Activated CD4-positive, alpha-beta T cell treated with anti-CD3 and anti-CD28 coated beads, Interleukin-2, amount 50 U/mL, for 4 hours (primary cell): ENCODE results near the gene PPP4R4.
"Not testable (repeated sequence)": the region's sequence is repeated elsewhere in the genome, so short reads cannot be mapped to it uniquely, and the experiment has no call there.

ENCODE experiments used
- DNase-seq, 2 experiments: peaks; one replicate each; pipeline ENCODE4 v3.0.0-alpha.2; 2020

Gene PPP4R4

DNA sequence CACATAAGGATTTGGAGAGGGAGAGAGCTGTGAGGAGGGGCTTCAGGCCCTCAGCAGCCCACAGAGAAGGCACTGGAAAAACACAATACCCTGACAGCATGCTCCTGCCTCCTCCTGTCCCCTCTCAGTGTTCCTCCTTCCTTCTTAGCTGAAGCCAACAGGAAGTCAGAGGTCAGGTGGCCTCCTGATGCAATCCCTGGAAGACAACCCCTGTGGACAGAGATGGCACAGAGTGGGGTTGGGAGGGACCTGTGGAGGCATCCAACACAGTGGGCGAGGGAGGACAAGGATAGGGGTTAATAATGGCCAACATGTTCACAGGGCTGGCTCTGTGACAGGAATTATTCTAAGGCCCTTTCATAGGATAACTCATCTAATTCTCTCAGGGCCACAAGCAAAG is 29.4 kb upstream of the PPP4R4 start:
- no peak for DNase-seq

- no peak for DNase-seq
Measured at GRCh38 chr14:94145902-94146527, 28.1 kb upstream of the PPP4R4 start.

- no peak for DNase-seq
Measured at GRCh38 chr14:94152676-94153075, 21.4 kb upstream of the PPP4R4 start.

DNA sequence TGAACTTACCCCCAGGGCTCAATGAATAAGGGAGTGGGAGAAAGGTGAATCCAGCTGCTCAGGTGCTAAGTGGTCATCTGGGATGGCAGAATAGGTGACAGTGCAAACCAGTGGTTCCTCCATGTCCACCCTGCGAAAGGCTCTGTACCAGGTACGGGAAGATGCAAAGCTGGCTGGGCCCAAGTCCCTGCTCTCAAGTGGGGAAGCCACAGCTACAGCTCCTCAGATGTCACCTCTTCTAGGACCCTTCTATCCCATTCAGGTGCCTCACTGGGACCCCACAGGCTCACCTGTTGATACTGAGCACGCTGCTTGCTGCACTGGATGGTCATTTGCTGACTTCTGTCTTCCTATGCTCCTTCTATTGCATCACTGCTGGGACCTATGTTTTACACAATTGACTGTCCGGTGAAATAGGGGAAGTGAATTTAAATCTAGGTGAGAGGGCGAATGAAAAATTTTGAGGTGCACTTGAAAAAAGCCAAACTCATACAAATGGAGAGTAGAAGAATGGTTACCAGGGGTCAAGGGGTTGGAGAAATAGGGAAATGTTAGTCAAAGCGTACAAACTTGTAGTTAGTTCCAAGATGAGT is 20.3 kb upstream of the PPP4R4 start:
- DNase-seq = no peak

DNA sequence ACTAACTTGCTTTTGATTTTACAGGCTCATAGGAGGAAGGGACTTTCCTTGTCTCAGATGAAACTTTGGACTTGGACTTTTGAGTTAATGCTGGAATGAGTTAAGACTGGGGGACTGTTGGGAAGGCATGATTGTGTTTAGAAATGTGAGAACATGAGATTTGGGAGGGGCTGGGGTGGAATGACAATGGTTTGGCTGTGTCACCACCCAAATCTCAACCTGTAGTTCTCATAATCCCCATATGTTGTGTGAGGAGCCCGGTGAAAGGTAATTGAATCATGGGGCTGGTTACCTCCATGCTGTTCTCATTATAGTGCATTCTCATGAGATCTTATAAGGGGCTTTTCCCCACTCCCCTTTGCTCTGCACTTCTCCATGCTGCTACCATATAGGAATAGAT is 18.0 kb upstream of the PPP4R4 start:
- not testable (repeated sequence) for DNase-seq

DNA sequence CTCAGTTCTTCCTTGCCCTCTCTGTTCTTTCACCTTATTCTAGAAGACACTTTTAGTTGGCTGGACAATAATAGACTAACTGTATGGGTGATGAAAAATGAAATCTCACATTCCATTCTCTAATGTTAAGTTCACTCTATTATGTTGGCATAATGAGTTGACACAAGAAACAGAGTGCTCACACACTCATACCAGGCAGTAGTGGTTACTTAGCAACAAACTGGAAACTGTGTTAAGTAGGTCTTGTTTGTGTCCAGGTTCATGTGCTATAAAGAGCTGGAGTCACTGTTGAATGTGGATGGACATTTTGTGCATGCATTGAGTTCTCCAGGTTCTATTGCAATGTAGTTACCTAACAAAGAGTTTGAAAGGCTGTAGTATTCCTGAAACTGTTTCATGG is 16.9 kb upstream of the PPP4R4 start:
- DNase-seq = no peak

GRCh38 chr14:94158239-94158883 is 15.8 kb upstream of the PPP4R4 start:
- DNase-seq = no peak

GRCh38 chr14:94161058-94161457 is 13.1 kb upstream of the PPP4R4 start:
- DNase-seq = no peak

DNA sequence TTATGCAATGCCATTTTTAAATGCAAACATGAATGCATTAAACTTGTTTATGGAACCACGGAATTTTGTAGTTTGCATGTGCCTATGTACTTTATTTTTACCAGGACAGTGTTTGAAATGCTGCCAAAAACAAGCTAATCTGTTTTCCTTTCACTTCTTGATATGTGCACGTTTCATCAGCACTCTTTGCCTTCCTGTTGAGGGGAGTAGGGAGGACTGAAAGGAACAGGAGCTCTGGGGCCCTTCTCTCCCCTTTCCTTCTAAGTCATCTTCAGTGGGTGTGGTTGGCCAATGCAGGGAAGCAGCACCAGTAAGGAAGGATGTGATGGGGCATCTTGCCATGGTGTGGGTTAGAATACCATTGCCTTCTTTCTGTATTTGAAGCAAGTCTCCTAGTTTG is 12.1 kb upstream of the PPP4R4 start:
- DNase-seq = no peak

DNA sequence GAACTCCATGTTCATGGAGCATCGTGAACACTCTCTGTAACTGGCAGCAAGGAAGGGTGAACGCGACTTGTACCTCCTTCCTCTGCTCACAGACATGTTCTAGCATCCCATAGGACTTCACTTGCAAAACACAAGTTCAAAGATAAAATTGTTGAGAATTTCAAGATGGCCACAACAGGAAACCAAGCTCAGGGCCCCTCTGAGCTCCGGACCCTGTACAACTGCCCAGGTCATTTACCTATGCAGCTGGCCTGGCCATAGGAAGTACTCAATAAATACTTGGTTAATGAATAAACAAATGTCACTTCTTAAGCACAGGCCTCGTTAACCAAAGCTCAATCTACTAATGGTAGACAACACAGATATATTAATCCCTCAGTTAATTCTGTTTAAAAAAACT is 11.7 kb upstream of the PPP4R4 start:
- no peak for DNase-seq

DNA sequence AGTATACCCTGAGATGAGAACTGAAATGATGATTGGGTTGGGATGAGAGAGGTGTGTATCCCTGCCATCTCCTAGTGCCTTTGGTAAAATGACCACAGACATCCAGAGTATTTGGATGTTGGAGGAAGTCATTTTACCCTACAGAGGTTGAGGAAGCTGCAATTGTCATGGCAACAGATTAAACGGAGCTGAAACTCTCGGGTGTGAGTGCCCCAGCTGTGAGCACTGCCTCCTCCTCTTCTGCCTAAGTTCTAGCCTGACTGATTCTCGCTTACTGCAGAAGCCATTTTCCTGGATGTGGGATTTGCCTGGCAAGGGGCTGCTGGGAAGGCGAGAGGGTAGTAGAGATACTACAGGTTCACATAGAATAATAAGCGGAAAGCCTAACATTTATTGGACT is 10.3 kb upstream of the PPP4R4 start:
- no peak for DNase-seq

GRCh38 chr14:94164685-94165431 is 9.3 kb upstream of the PPP4R4 start:
- no peak for DNase-seq

- no peak for DNase-seq
Measured at GRCh38 chr14:94165744-94166143, 8.4 kb upstream of the PPP4R4 start.

- no peak for DNase-seq
Measured at GRCh38 chr14:94170136-94170535, 4.0 kb upstream of the PPP4R4 start.

- no peak for DNase-seq
Measured at GRCh38 chr14:94171208-94171607, 2.9 kb upstream of the PPP4R4 start.

- no peak for DNase-seq
Measured at GRCh38 chr14:94172545-94172944, 1.6 kb upstream of the PPP4R4 start.

DNA sequence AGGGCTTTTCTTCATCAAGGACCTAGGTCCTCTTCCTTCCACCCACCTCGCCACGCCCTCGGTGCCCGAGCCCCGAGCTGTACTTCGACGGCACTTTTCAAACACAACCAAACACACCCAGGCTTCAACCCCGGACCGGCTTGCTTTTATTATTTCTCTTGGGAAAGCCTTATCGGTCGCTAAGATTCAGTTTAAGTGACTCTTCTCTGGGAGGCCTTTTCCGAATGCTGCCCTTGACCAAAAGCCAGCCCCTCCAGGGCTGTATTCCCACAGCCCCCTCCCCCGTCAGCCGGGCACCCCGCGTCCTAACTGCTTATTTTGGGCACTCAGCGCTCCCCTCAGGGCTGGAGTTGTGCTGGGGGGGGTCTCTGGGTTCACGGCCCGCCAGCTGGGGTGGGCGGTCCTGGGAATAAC is 644 bp upstream of the PPP4R4 start:
- no peak for DNase-seq

DNA sequence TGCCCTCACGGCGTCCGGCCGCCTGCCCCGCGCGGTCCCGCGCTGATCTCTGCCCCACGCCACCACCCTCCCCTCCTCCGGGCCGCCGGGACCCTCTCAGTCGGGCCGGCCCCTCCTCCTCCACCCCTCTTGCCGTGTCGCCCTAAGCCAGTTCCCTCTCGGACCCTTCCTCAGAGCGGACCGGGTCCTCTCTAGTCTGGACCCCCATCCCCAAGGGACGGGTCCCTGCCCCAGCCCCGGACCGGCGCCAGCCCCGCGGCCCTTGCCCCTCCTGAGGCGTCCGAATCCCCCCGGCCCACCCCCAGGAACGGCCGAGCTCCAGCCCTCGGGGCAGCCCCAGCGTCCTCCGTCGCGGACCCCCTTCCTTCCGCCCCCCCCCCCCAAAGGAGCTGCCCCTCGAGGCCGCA is 485 bp downstream of the PPP4R4 start:
- DNase-seq = no peak

GRCh38 chr14:94175011-94175745 is 1.1 kb downstream of the PPP4R4 start:
- DNase-seq = no peak

DNA sequence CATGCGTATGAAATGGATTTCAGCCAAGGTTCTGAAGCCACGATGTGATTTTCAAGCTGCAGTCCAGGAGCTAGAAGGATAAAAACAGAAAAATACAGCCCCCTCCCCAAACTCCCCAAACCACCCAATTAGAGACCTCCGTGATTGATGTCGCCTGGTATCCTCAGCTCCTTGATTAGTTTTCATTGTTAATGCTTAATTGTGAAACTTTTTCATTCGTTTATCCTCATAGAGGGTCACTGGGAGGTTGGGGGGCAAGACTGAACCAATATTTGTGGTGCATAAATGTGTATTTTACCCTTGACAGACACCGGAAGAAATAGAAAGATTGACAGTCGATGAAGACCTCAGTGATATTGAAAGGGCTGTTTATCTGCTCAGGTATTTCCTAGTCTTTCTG is 1.6 kb downstream of the PPP4R4 start:
- no peak for DNase-seq

- no peak for DNase-seq
Measured at GRCh38 chr14:94176808-94177207, 2.7 kb downstream of the PPP4R4 start.

GRCh38 chr14:94177806-94178205 is 3.7 kb downstream of the PPP4R4 start:
- DNase-seq = no peak

- DNase-seq = no peak
Measured at GRCh38 chr14:94179244-94179643, 5.1 kb downstream of the PPP4R4 start.
